SU-DHL-6 (cell line): ENCODE data around the gene ACVR1B.

Experiments used
- H2AFZ ChIP-seq: fragments of 200-600 bp; sonication (generic); 2 replicates; pipeline ENCODE4 v1.6.1; 2014; ENCODE audit warnings: low read depth, mild to moderate bottlenecking, moderate library complexity, mixed read lengths, antibody characterized with exemption, low read length; ENCODE audit not compliant: severe bottlenecking
- H3F3A ChIP-seq: fragments of 200-600 bp; shearing (Covaris generic); 2 replicates; pipeline ENCODE4 v1.6.0; 2016; ENCODE audit warnings: antibody characterized with exemption, mild to moderate bottlenecking; ENCODE audit not compliant: insufficient read depth
- H3K27ac ChIP-seq: fragments of 200-600 bp; sonication (generic); 2 replicates; pipeline ENCODE4 v1.5.1; 2016; ENCODE audit warnings: low read depth, mild to moderate bottlenecking, low read length, moderate library complexity, mixed read lengths
- H3K27me3 ChIP-seq: fragments of 200-600 bp; sonication (generic), shearing (Covaris generic); 2 replicates; pipeline ENCODE4 v1.6.0; 2014; ENCODE audit warnings: mild to moderate bottlenecking, low read length
- H3K36me3 ChIP-seq: fragments of 200-600 bp; sonication (generic); 2 replicates; pipeline ENCODE4 v1.6.1; 2014; ENCODE audit warnings: mild to moderate bottlenecking, low read length, mixed read lengths
- H3K4me2 ChIP-seq: fragments of 300-600, 200-600 bp; shearing (Covaris generic), sonication (generic); 2 replicates; pipeline ENCODE4 v1.6.0; 2014; ENCODE audit warnings: low read length, low read depth, mild to moderate bottlenecking; ENCODE audit not compliant: poor library complexity, severe bottlenecking
- H3K4me3 ChIP-seq: fragments of 200-600 bp; sonication (generic); 2 replicates; pipeline ENCODE4 v1.5.1; 2014; ENCODE audit warnings: antibody characterized with exemption, low read length, mild to moderate bottlenecking, mixed read lengths; ENCODE audit not compliant: insufficient read depth, poor library complexity, severe bottlenecking
- H3K79me2 ChIP-seq: fragments of 200-600 bp; sonication (generic); 2 replicates; pipeline ENCODE4 v1.6.1; 2014; ENCODE audit warnings: mild to moderate bottlenecking, low read length, moderate library complexity; ENCODE audit not compliant: insufficient read depth
- H3K9ac ChIP-seq: fragments of 200-600 bp; sonication (generic); 2 replicates; pipeline ENCODE4 v1.7.0; 2014; ENCODE audit warnings: mild to moderate bottlenecking, low read length
- H3K9me2 ChIP-seq: fragments of 200-600 bp; sonication (generic); replicated peaks from 2 replicates; pipeline ENCODE4 v1.6.1; 2014; ENCODE audit warnings: low read length; ENCODE audit not compliant: insufficient read depth
- H3K9me3 ChIP-seq: fragments of 200-600 bp; sonication (generic); 2 replicates; pipeline ENCODE4 v1.6.1; 2014; ENCODE audit warnings: low read length, mixed read lengths; ENCODE audit not compliant: insufficient read depth
- H4K20me1 ChIP-seq: fragments of 200-600 bp; sonication (generic); 2 replicates; pipeline ENCODE4 v1.6.1; 2014; ENCODE audit warnings: low read depth, mild to moderate bottlenecking, antibody characterized with exemption, low read length, moderate library complexity, mixed read lengths
- CTCF ChIP-seq: fragments of 200-600 bp; sonication (generic); IDR thresholded peaks from one replicate; pipeline ENCODE4 v1.5.1; 2017; ENCODE audit warnings: antibody characterized with exemption, mild to moderate bottlenecking, low read length, moderate library complexity; ENCODE audit not compliant: insufficient read depth, poor library complexity, severe bottlenecking
- EZH2phosphoT487 ChIP-seq: fragments of 200-600 bp; sonication (generic), shearing (Covaris generic); conservative IDR thresholded peaks from 2 replicates; pipeline ENCODE4 v1.6.1; 2018; ENCODE audit warnings: mild to moderate bottlenecking, antibody characterized with exemption, low read length, moderate library complexity, mixed read lengths

ACVR1B gene

GRCh38 chr12:51953089-51953488 is 1.6 kb downstream of the ACVR1B start:
- no peaks in the 10 kb centered on the region for H3F3A ChIP-seq
- no peaks in the 10 kb centered on the region for H3K27me3 ChIP-seq
- H3K9ac ChIP-seq, result no peak overlapping the region
- H3K36me3 ChIP-seq, result no peaks in the 10 kb centered on the region
- no peaks in the 10 kb centered on the region for H3K9me3 ChIP-seq
- no peak overlapping the region for H3K27ac ChIP-seq
- no peaks in the 10 kb centered on the region for H3K79me2 ChIP-seq
- TF ChIP-seq CTCF (no peak), EZH2phosphoT487 (no peak)
- H3K4me3 ChIP-seq, result no peak overlapping the region
- no peaks in the 10 kb centered on the region for H3K9me2 ChIP-seq
- no peak overlapping the region for H2AFZ ChIP-seq
- no peak overlapping the region for H3K4me2 ChIP-seq
- no peaks in the 10 kb centered on the region for H4K20me1 ChIP-seq

- no peaks in the 10 kb centered on the region for H3K27me3 ChIP-seq
- no peak for TF ChIP-seq CTCF
- no peak for TF ChIP-seq EZH2phosphoT487
- no peaks in the 10 kb centered on the region for H3K79me2 ChIP-seq
- no peaks in the 10 kb centered on the region for H3F3A ChIP-seq
- H3K4me3 ChIP-seq, result no peak overlapping the region
- H3K9ac ChIP-seq, result no peak overlapping the region
- no peaks in the 10 kb centered on the region for H3K36me3 ChIP-seq
- no peaks in the 10 kb centered on the region for H4K20me1 ChIP-seq
- no peaks in the 10 kb centered on the region for H3K9me2 ChIP-seq
- no peaks in the 10 kb centered on the region for H3K9me3 ChIP-seq
- H3K4me2 ChIP-seq, result no peak overlapping the region
- no peak overlapping the region for H2AFZ ChIP-seq
- no peak overlapping the region for H3K27ac ChIP-seq
Measured at GRCh38 chr12:51953864-51954263, 2.4 kb downstream of the ACVR1B start.

GRCh38 chr12:51954561-51955361 is 3.3 kb downstream of the ACVR1B start:
- Histone ChIP-seq H3K9me3 (no peaks in the 10 kb centered on the region), H2AFZ (no peak overlapping the region), H3K27ac (no peak overlapping the region), H3K27me3 (no peaks in the 10 kb centered on the region), H3K4me3 (no peak overlapping the region), H3K9me2 (no peaks in the 10 kb centered on the region), H4K20me1 (no peaks in the 10 kb centered on the region), H3K79me2 (no peaks in the 10 kb centered on the region), H3F3A (no peaks in the 10 kb centered on the region), H3K36me3 (no peaks in the 10 kb centered on the region), H3K4me2 (no peak overlapping the region), H3K9ac (no peak overlapping the region)
- no peak for TF ChIP-seq EZH2phosphoT487
- TF ChIP-seq CTCF, result no peak
